GM18873 (cell line): ENCODE results near the gene THAP9.
A peak's percentile ranks its signal among the peaks of the same experiment; 100 is the strongest.
"Not testable (repeated sequence)": the region's sequence is repeated elsewhere in the genome, so short reads cannot be mapped to it uniquely, and the experiment has no call there.

Experiments
- ATAC-seq: cut with Tn5 transposase; IDR thresholded peaks from one replicate; pipeline ENCODE4 v1.9.1; 2021; ENCODE audit warnings: mild to moderate bottlenecking, moderate library complexity, moderate number of reproducible peaks; ENCODE audit not compliant: unreplicated experiment, low FRiP score

THAP9 gene, protein sequence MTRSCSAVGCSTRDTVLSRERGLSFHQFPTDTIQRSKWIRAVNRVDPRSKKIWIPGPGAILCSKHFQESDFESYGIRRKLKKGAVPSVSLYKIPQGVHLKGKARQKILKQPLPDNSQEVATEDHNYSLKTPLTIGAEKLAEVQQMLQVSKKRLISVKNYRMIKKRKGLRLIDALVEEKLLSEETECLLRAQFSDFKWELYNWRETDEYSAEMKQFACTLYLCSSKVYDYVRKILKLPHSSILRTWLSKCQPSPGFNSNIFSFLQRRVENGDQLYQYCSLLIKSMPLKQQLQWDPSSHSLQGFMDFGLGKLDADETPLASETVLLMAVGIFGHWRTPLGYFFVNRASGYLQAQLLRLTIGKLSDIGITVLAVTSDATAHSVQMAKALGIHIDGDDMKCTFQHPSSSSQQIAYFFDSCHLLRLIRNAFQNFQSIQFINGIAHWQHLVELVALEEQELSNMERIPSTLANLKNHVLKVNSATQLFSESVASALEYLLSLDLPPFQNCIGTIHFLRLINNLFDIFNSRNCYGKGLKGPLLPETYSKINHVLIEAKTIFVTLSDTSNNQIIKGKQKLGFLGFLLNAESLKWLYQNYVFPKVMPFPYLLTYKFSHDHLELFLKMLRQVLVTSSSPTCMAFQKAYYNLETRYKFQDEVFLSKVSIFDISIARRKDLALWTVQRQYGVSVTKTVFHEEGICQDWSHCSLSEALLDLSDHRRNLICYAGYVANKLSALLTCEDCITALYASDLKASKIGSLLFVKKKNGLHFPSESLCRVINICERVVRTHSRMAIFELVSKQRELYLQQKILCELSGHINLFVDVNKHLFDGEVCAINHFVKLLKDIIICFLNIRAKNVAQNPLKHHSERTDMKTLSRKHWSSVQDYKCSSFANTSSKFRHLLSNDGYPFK

DNA sequence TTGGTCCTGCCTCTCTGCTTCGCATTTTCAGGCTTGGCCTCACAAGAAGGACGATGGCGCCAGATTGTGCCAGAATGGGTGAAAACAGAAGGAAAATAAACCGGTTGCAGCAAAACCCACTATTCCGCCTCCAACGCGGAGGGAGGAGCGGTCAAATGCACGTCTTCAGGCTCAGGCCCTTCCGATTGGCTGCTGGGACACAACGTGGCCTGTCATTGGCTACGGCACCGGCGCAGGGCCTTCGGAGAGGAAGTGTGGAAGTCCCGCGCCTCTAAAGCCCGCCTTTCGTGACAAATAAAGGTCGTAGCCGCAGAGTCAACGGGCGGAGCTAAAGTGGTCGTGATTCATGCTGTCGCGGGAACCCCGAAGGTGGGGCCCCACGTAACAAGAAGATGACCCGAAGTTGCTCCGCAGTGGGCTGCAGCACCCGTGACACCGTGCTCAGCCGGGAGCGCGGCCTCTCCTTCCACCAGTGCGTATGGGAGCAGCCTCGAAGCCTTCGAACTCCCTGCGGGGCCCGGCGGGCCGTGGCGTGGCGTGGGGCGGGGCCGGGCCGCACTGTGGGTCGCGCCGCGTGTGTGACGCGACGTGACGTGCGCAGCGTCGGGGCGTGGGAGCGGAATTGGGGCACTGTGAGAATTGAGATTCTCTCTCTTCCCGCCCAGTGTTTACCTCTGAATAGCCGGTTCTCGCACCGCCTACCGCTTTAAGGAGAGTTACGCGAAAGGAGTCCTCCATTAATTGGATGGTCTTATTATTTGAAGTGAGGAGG is at the start of gene THAP9:
THAP9 (plus strand) TSS at position 325 of the 772 bp plus-strand sequence; CDS start at position 393, 68 bp downstream.
- ATAC-seq, result peak; percentile 92

DNA sequence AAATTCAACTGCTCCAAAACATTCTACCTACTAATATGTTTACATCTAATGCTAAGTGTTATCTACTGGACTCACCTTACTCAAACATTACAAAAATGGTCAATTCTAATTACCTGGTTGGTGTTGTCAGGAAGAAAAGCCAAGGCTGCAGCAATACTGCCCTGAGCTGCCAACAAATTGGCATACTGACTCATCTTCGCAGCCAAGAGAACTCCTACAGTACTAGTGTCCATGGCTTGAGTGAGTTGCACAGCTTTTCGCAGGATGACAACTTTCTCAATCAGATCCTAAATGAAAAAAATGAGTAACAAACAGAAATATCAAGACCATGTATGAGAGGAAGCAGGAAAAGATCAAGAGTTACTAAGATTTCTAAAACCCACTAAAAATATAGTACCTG is 49.2 kb upstream of the THAP9 start:
- ATAC-seq, result no peak

DNA sequence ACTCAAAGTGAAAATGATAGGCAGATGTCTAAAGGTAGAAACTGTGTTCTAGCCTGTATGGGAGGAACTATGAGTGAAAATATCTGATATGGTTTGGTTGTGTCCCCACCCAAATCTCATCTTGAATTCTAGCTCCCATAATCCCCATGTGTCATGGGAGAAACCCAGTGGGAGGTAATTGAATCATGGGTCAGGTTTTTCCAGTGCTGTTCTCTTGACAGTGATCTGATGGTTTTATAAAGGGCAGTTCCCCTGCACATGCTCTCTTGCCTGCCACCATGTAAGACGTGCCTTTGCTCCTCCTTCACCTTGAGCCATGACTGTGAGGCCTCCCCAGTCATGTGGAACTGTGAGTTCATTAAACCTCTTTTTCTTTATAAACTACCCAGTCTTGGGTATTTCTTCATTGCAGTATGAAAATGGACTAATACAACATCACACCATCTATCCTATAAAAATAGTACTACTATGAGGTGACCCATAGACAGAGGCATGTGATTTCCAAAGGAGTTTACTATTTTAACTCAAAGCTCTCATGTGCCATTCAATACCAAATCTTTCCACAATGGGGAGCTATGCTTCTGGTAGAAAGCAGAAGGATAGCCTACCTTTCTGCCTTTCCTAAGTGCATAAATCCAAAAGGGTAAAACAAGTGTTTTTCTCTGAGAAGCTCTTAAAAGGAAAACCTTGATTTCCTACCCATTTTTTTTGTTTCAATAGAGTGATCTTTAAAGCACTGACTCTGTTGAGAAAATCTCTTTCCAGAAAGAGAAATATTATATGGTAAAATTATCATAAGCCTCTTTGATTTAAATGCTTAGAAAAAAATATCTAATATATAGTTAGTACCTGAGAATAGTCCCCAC is 48.4 kb upstream of the THAP9 start:
- no peak for ATAC-seq

DNA sequence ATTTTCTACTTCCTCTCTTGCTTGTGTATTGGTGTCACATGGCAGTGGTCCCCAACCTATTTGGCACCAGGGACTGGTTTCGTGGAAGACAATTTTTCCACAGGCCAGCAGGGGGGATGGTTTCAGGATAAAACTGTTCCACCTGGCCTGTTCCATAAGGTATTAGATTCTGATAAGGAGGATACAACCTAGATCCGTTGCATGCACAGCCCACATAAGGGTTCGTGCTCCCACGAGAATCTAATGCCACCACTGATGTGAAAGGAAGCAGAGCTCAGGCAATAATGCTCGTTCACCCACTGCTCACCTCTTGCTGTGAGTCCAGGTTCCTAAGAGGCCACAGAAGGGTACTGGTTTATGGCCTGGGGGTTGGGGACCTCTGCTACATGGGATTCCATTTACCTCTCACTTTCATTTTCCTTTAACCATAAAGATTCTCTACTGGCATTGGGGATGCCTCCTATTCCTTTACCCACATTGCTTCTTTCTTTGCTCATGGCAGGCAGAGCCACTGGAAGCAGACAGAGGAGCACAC is 47.7 kb upstream of the THAP9 start:
- ATAC-seq, result no peak

DNA sequence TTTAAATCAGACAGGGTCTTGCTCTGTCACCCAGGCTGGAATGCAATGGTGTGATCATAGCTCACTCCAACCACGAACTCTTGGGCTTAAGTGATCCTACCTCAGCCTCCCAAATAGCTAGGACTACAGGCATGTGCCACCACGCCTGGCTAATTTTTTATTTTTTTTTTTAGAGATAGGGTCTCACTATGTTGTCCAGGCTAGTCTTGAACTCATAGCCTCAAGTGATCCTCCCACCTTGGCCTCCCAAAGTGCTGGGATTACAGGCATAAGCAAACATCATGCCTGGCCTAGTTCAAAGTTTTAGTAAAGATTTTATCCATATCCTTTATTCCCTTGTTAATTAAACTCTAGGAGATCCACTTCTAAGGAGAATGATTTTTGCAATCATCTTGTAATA is 40.0 kb upstream of the THAP9 start:
- not testable (repeated sequence) for ATAC-seq

DNA sequence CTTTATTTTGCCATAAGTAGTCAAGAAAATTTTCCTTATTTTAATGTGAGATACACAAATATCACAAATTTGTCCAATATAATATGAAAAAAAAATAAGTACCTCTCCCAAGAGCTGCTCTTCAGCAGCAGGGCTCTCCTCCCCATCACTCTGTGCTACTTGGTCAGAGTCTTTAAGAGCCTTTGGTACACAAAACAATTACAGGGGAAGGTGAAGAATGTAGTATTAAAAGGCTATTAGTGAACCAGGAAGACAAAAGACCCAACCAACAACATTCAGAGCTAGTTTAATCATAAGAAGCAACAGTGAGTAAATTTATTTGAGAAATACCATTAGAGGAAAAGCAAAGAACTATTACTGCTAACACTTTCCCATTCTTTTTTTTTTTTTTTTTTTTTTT is 39.0 kb upstream of the THAP9 start:
- no peak for ATAC-seq

DNA sequence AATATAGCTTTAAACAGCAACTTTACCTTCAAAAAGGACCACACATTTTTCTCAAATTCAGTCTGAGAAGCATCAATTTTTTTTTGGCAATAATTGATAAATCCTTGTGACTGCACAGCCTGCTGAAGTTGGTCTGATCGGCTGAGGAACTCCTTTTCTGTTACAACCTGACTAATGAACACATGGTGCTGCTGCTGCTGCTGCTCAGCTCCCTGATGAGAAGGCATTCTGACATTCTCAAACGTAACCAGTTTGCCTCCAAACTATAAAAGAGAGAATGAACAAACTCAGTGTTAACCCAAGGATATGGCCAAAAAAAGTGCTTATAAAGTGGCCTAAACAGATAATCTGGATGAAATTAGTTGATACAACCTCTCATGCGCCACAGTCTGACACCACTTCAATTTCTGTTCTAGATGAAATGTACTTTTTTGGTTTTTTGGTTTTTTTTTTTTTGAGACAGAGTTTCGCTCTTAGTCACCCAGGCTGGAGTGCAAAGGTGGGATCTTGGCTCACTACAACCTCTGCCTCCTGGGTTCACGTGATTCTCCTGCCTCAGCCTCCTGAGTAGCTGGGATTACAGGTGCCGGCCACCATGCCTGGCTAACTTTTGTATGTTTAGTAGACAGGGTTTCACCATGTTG is 36.1 kb upstream of the THAP9 start:
- no peak for ATAC-seq

DNA sequence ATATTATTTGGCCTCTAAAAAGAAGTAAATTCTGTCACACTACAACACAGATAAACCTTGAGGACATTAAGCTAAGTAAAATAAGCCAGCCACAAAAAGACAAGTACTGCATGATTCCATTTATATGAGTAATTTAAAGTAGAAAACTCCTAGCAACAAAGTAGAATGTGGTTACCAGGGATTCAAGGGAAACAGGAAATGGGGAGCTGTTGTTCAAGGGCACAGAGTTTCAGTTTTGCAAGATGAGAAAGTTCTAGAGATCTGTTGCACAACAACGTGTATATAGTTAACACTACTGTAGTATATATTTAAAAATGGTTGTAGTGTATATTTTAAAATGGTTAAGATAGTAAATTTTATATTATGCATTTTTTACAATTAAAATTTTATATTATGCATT is 34.9 kb upstream of the THAP9 start:
- ATAC-seq, result no peak

DNA sequence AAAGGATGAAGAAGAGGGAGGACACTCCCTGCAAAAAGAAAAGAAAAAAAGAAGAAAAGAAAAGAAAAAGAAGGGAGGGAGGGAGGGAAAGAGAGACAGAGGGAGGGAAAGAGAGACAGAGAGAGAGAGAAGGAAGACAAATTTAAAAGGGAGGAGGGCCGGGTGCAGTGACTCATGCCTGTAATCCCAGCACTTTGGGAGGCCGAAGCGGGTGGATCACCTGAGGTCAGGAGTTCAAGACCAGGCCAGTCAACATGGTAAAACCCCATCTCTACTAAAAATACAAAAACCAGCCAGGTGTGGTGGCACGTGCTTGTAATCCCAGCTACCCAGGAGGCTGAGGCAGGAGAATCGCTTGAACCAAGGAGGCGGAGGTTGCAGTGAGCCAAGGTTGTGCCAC is 34.5 kb upstream of the THAP9 start:
- not testable (repeated sequence) for ATAC-seq

DNA sequence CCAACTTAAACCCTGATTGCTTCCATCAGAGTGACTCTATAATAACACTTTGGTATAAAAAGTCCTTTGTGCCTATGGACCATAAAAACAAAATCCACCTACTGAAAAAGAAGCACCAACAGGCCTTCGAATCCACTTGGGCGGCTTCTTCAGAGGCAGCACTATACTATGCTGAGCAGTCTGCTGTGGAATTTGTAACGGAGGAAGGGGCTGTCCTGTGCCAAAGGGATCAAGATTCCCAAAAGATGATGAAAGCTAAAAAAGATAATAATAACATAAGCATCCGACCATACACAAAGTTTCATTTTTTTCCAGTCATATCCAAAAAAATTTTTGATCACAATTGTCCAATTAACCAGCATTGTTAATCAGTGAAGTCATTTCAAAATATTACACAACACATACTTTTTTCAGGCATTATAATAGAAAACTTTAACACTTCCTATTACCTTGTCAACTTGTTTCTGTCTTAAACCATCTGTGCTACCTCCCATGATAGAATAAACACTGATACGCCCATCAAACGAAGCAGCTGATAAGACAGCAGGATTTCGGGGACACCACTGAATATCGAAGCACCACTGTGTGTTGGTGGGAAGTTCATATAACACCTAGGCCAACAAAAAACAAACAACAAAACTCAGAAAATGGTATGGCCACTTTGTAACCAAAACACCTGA is 33.7 kb upstream of the THAP9 start:
- no peak for ATAC-seq

DNA sequence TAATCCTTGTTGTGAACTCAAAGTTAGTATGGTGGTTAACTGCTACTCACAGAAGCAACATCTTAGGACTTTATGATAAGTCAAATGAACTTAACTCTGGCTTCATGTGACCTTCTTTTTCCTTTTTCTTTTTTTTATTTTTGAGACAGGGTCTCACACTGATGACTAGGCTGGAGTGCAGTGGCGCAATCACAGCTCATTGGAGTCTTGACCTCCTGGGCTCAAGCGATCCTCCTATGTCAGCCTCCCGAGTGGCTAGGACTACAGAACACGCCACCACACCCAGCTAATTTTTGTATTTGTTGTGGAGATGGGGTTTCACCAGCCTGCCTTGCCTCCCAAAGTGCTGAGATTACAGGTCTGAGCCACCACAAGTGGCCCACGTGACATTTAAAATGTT is 32.0 kb upstream of the THAP9 start:
- no peak for ATAC-seq

DNA sequence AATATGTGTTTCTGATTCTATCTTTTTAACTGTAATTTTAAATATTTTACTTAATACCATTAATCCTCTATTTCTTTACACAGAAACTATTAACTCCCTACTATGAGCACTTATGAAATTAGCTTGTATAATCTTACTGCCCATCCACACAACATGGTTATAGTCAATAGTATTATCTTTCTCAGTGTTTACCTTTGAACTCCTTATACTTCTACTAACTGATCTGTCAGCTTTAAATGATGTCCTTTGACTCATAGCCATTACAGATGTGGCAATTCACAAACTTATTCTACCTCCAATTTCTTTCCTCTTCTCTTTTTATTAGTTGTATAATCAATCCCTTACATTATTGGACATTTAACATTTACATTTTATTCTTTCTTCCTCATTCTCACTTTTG is 15.1 kb upstream of the THAP9 start:
- no peak for ATAC-seq

DNA sequence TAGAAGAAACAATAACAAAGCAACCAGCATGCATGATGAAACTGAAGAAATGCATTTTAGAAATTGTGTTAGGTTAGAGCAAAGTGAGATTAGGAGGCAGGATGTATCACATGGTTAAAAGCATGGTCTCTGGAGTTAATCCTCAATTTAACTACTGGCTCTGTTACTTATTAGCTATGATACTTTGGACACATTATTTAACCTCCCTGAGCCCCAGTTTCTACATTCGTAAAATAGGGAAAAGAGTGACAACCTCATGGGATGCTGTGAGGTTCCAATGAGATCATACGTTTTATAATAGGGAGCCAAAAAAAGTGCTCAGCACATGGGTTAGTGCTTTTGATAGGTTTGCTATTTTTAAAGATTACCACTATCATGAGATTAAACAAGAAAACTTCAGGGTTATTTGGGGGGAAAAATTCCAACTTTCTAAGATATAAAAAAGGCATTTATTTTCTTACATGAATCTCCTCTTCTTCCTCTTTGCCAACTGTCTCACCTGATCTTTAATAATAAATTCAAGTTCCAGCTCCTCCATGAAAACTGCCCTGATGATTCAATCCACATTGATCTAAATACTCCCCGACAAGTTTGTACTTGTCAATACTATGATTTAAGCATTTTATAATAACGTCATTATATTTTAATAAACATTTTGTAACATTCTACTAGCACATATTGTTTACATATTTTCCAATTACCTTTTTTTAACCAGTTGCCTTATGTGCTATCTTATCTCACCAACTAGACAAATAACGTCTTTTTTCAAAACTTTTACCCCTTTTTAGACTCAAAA is 14.2 kb upstream of the THAP9 start:
- ATAC-seq, result no peak

DNA sequence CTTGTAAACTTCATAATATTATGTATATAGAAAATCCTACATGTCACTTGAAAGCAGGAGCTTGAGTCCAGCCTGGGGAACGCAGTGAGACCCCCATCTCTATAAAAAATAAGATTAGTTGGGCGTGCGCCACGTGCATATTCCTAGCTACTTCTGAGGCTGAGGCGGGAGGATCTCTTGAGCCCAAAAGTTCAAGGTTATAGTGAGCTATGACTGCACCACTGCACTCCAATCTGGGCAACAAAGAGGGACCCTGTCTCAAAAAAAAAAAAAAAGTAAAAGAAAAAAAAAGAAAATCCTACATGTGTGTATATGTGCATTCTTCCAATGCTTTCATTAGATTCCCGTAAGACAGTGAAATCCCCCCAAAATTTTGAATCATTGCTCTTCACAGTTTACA is 11.2 kb upstream of the THAP9 start:
- no peak for ATAC-seq

DNA sequence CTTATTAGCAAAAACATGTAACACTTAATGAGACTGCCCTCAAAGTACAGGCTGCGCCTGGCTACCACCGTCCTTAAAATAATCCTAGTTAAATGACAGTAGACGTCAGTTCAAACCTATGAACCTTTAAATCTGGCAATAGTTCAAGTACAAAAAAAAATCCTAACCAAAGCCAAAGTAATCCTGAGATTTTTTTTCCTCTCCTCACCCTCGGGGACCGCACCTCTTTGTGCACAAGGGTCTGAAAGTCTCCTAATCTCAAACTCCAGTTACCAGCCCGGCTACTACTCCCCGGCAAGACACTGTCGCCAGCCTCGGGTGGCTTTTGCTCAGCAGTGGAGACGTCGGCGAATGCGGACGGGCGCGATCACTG is 10.0 kb upstream of the THAP9 start:
- ATAC-seq, result no peak

DNA sequence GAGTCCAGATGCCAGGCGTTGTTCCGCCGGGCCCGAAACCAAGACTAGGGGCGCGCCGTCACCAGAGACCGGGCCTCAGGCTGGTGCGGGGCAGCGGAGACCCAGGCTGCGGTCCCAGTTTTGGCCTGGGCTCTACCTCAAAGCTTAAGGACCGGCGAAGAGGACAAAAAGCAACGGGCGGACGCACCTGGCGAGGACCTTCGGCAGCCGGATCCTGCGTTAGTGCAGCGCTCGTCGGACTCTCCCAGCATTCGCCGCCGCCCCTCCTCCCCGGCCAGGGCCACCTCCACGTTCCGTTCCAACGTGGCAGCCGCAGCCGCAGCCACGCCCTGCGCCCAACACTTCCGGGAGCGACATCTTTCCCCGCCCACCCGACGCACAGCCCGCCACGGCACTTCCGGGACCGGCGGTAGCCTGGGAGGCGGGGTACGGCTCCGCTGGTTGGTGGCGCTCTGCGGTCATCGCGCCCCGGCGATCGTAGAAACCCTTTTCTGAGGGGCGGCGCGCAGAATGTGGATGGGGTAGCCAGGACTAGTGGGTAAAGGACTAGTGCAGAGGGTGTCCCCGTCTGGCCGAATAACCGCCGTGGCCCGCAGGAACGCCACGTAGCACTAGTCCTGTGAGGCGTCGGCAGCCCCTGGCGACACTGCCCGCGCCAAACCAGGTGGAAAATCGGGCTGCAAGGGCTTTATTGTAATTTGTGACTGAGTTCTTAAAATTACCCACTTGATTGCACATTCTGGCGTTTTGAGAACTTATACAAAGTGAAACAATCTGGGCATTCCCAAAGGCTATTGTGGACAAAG is 9.4 kb upstream of the THAP9 start, which contains the start of gene SEC31A:
SEC31A (minus strand) TSS at position 253 of the 806 bp plus-strand sequence. CDS start 9,217 bp downstream, outside the sequence.
- ATAC-seq, result peak; percentile 83
